GM23248 (cell line): ENCODE measurements around the gene CTU2.

Source experiments
- EZH2 ChIP-seq: fragments of 200-600 bp; sonication (generic); IDR thresholded peaks from 2 replicates; pipeline ENCODE4 v1.6.1; 2018; ENCODE audit warnings: antibody characterized with exemption, mild to moderate bottlenecking; ENCODE audit not compliant: insufficient read depth, poor library complexity, severe bottlenecking
- EZH2phosphoT487 ChIP-seq: fragments of 200-600 bp; sonication (generic); IDR thresholded peaks from 2 replicates; pipeline ENCODE4 v1.6.1; 2018; ENCODE audit warnings: antibody characterized with exemption, moderate library complexity, mild to moderate bottlenecking, low read depth; ENCODE audit not compliant: insufficient read depth

DNA sequence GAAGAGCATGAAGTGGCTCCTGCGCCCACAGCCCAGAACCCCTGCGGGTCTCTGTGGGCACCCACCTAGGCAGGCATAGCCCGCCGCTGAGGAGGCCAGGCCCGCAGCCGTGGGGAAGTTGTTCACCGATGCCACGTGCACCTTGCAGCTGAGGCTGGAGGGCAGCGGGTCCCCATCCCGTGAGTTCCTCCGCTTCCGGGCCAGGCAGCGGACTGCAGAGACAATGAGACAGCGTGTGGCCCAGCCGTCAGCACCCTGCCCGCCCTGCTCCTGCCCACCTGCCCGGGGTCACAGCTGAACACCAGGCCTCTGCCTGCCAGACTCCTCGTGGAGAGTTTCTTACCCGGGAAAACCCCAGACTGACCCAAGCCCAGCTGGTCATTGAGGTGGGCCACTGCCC lies 48.9 kb upstream of the CTU2 start:
- TF ChIP-seq EZH2 (no peak), EZH2phosphoT487 (no peak)
